Cardiac atrium fibroblast (primary cell): Measurements from ENCODE around the gene NUMB. TPM values are rescaled to one million over a fixed set of nuclear protein-coding genes. Genes with fewer than 3 reads are reported as not detected.

Source experiments
- total RNA-seq: library from RNA; depleted of rRNA; stranded (reverse); fragments of >200 nt; gene quantifications from 2 replicates; pipeline ENCODE4 v1.2.3, GENCODE V29; 2015

Gene NUMB
- 32.5 and 33.4 TPM in 2 replicates for total RNA-seq

DNA sequence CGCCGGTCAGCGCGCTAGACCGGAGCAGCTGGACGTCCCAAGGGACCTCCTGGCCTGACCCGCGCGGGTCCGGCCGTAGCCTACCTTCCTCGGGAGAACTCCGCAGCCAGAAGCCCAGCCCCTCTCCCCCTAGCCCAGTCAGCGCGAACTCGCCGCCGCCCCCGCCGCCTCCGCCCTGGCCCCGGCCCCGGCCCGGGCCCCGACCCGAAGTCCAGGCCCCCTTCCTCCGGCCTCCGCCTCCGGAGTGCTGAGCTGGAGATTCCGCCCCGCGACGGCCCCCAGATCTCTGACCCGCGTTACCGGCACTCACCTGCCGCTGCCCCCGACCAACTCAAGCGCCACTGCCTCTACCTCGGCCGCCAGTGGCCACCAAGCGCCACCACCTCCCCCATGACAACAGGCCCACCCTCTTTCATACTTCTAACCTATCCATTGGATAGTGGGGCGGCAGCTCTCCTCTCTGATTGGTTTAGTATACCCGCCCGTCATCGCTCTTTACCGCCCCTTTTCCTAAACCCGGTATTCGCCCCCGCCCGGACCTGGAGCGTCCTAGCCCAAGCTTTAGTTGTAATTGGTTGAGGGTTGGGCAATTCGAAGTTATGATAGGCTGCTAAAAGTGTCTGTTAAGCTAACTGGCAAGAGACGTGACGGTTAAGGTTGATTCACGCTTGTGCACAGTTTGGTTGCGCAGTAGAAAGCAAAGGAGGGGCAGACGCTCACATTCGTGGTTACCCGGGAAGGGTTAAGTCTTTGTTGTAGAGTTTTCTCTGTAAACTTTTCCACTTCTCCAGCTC lies at the start of gene NUMB:
Gene NUMB (minus strand): TSS at position 364 of the 794 bp plus-strand sequence. CDS start 102,795 bp downstream, outside the sequence.

DNA sequence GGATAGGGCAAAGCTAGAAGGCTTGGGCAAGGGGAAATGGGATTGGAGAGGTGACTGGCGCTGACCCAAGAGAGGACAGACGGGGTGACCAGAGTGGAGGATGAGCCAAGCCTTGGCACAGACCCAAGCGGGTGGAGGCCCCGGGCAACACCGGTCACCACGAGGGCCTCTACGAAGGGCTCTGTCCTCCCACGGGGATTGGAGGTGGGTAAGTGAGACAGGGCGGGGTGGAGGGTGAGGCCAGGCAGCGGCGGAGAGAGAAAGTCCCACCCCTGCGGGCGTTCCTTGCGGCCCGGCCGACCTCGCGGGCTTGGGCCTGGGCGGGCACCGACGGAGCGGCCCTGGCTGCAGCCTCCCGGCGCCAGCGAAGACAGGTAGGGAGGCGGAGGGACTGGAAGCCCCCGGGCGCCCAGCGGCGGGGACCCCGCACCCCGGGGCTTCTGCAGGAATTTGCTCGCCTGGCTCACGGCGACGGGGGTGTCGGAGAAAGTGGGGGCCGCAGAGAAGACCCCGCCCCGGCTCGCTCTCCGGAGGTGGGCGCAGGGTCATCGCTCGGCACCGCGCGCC lies 221.0 kb downstream of the NUMB start, which contains the start of gene PAPLN:
Gene PAPLN (plus strand): TSS at position 288 of the 567 bp plus-strand sequence. CDS start 2,273 bp downstream, outside the sequence.

Other genes starting within 250 kb of the NUMB start
- 7.1 and 7.6 TPM in 2 replicates for gene PAPLN, start 221.0 kb downstream of the NUMB start, total RNA-seq
- 13.2 and 20.3 TPM in 2 replicates for gene RIOX1, start 32.4 kb upstream of the NUMB start, total RNA-seq
- 2.4 and 2.5 TPM in 2 replicates for gene ACOT1, start 78.6 kb upstream of the NUMB start, total RNA-seq
- not detected in 2 replicates for gene HEATR4, start 100.4 kb upstream of the NUMB start, total RNA-seq
- 43.4 and 57.2 TPM in 2 replicates for gene ACOT2, start 110.7 kb upstream of the NUMB start, total RNA-seq
- gene ACOT4, start 133.3 kb upstream of the NUMB start, total RNA-seq: 0.49 and 1.4 TPM in 2 replicates
- gene ACOT6, start 154.0 kb upstream of the NUMB start, total RNA-seq: not detected in 2 replicates
- gene DNAL1, start 186.4 kb upstream of the NUMB start, total RNA-seq: 7.8 and 9.6 TPM in 2 replicates